CD1c-positive myeloid dendritic cell (primary cell): ENCODE results near the gene TBATA.

Experiments
- DNase-seq: peaks from one replicate; pipeline ENCODE4 v3.0.0-alpha.2; 2016; ENCODE audit errors: extremely low spot score

TBATA gene

GRCh38 chr10:70809011-70809611 lies 23.9 kb upstream of the TBATA start:
- no peak for DNase-seq

- DNase-seq, result no peak
These were observed 22.4 kb upstream of the TBATA start for GRCh38 chr10:70807556-70807955.

GRCh38 chr10:70806841-70807240 lies 21.7 kb upstream of the TBATA start:
- no peak for DNase-seq

GRCh38 chr10:70805619-70806215 lies 20.5 kb upstream of the TBATA start:
- no peak for DNase-seq

DNA sequence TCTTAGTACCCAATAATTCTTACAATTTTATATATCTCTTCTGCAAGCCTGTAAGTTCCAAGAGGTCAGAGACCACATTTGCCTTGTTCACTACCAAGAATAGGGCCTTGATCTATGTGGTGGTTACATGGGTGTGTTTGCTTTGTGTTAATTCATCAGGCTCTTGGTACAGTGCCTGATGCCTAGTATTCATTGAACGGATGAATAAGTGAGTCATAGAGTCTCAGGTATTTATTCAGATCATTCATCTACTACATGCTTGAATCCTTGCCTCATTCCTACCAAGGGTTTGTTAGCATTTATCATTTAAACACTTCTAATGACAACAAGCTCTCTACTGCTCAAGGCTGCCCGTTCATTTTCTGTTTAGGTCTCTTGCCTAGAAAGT lies 19.2 kb upstream of the TBATA start:
- DNase-seq, result no peak

DNA sequence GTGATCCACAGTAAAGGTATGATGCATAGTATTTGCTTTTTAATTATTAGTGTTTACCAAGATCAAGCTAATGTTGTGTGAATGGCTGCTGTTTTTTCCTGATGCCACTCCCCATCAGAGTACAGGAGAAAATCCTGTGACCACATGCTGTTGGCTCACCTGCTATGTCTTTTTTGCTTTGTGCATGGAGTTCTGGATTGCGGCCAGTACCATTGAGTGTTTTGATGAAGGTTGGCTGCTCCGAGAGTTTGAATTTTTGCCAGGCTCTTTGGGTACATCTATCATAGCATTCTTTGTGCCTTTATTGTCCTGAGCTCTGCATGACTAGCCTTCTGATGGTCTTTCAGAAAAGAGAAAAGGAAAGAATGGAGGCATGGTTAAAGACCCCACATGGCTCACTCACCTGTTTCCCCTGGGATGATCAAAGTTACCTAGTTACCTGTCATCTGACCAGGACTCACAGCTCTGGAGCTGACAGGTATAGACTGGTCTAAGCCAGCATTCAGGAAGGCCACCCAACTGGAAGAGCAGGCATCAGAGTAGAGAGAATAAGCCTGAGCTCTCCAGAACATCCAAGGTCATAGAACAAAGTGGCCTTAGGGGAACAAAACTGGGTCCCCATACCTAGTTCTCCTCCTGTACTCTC lies 18.7 kb upstream of the TBATA start:
- no peak for DNase-seq

GRCh38 chr10:70801854-70802253 lies 16.7 kb upstream of the TBATA start:
- DNase-seq, result no peak

DNA sequence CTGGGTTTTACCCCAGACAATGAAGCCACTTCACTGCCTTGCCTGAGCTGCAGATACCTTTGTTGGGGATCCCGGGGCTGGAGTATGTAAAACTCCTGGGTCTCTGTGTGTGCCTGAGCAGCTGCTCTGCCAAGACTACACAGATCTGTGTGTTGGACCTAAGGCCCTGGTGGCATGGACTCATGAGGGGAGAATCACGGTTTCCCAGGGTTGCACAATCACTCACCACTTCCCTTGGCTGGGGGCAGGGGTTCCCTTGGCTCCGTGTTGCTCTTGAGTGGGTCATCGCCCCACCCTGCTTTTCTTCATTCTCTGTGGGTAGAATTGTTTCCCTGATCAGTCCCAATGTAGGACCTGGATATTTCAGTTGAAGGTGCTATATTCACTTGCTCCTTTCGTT lies 13.9 kb upstream of the TBATA start:
- DNase-seq, result peak; percentile 11

DNA sequence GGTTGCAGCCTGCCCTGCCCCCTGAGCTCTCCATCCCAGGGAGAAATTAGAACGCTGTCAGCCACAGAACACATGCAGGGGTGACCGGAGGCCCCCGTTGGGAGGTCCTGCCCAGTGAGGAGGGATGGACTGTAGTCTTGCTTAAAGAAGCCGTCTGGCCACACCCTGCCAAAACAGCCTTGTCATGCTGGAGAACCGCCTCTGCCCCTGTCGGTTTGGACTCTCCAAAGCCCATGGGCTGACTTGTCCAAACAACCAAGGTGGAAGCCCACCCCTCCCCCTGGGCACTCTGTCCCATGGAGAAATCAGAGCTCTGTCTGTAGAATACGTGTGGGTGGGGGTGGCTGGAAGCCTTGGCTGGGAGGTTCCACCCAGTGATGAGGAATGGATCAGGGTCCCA lies 12.7 kb upstream of the TBATA start:
- DNase-seq, result no peak

DNA sequence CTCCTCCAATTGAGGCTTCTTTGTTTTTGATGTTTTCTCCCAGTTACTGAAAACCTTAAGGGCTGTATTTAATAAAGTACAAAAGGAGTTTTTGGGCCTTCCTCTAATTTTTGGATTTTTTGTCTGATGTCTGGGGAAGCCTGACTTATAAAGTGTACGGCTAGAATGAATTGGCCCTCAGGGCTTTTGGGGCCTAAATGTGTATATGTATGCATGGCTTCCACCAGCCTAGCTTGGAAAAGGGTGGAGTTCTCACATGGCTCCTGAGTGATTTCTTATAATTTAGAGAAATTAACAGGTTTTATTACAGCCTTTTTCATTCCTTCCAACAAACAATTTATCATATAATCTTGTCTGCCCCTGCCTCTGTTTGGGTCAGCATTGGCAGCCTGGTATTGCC lies 10.4 kb upstream of the TBATA start:
- DNase-seq, result no peak

DNA sequence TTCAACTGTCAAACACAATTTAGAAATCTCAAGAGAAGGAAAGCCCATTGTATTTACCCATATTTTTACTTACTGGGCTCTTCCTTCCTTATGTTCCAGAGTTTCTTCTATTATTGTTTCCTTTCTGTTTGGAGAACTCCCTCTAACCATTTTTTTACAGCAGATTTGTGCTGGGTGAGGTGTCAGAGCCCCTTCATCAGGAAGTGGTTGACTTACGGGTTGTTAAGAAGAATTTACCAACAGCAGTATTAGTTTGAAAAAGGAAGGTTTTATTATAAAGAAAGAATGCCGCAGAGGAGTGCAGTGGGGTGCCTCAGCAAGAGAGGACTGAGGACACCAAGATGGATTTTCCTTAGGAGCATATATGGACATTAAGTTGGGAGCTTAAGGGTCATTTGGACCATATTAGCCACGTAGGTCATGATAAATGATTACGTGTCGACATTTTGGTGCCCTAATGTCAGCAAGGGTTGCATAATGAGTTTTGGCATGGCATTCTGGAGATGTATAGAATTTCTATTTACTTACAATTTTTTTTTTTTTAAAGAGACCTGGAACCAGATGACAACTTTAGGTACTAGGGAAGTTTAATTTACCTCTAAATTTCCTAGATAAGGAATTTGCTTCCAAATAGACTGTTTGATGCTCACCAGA lies 6.3 kb upstream of the TBATA start:
- no peak for DNase-seq

DNA sequence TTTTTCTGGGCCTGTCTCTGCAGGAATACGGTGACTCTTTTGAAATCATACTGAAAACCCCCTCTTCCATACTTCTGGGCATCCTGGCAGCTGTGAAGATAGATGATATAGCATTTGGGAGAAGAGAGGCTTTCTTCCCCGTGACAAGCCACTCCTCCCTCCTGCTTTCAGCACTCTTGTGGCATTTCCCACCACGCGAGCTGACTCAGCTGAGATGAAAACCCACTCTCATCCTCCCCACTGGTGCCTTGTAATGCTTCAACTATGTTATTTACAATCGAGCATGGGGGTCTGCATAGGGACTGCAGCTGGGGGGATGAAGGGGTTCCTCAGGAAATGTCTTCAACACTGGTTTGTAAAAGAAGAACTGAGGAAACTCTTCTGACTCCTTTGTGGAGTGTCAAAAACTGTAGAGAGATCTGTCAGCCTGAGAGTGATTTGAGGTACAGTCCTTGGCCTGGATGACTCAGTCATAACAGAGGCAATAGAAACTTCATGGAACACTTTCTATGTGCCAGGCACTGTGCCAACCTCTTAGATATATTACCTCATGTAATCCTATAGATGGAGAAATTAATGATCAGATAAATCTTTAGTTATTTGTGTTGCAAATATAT lies 1.7 kb upstream of the TBATA start:
- DNase-seq, result peak; percentile 31

GRCh38 chr10:70784471-70784870 lies 706 bp downstream of the TBATA start:
- DNase-seq, result peak; percentile 52

- DNase-seq, result peak; percentile 48
These were observed 1.2 kb downstream of the TBATA start for GRCh38 chr10:70784016-70784415.

DNA sequence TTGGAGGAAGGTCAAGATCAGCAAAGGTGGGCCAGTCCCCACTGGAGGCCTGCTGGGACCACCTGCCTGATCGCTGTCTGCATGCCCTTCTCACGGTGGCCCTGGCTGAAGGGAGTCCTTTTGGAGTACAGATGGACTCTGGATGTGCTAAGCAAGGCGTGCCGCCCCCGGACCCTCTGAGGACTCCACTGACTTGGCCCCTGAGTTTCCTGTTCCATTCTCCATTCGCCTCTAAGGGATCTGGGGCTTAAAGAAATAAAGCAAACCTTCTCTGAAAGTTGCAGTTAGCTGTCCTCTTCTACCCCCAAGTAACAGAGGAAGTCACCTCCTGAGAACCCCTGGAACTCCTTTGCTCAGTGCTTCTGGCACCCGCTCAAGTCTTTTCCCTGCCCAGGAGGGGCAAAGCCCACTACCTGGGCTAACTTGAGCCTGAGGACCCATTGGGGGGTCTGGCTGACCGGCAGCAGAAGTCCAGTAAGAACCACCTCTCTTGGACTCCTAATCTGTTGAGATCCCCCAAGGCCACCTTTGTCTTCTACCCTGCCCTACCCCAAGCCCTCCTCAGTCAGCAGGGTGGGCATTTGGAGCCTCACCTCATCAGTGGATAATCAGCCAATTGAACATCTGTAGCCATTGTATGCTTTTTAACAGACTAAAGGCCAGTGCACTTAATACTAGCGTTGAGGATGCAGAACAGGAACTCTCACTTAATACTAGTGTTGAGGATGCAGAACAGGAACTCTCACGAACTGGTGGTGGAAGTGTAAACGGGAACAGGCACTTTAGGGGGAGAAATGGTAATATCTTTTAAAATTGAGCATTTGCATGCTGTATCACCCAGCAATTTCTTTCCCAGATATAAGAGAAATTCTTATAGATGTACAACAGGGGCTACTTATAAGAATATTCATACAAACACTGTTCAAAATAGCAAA lies 2.2 kb downstream of the TBATA start:
- DNase-seq, result peak; percentile 64

DNA sequence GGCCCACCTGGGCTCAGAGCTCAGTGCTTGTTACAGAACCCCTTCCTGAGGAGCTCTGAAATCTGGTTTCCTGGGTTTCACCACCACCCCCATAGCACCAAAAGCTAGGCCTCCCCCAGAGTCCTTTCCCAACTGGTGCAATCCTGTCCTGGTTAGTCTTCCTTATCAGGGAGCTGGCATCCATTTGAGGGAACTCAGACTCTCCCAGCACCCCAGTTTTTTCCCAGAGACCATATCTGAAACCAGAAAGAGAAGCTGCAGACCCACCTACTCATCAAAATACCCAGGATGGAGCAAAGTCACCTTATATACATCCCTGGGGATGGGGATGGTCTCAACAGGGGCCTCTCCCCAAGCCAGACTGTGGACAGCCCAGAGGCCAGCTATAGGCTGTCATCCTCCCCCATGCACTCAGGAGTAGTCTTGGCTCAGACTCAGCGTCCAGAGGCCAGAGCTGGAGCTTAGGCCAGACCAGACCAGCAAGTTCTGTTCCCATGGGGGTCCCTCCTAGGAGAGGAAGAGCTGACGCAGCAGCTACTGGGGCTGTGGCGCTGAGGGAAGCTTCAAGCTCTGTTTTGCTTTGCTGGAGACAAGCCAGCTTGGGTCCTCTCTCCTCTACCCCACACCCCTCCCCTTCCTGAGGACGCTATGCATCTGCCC lies 3.0 kb downstream of the TBATA start:
- no peak for DNase-seq

- DNase-seq, result no peak
These were observed 3.6 kb downstream of the TBATA start for GRCh38 chr10:70781461-70782051.

DNA sequence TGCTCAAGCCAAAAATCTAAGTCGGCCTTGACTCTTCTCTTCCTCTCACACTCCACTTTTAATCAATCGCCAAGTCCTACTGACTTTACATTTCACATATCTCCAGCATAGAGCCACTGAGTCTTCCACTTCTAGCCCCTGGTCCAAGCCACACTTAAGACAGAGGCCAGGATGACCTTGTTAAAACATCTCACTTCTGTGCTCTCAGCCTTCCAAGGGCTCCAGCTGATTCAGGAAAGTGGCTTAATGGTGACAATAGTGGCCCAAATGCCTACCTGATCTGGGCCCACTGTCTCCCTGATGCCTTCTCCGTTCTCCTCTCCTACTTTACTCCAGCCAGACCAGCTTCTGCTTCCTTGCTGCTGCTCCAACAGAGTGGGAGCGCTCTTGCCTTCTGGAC lies 4.4 kb downstream of the TBATA start:
- no peak for DNase-seq

GRCh38 chr10:70780370-70780760 lies 4.8 kb downstream of the TBATA start:
- no peak for DNase-seq

DNA sequence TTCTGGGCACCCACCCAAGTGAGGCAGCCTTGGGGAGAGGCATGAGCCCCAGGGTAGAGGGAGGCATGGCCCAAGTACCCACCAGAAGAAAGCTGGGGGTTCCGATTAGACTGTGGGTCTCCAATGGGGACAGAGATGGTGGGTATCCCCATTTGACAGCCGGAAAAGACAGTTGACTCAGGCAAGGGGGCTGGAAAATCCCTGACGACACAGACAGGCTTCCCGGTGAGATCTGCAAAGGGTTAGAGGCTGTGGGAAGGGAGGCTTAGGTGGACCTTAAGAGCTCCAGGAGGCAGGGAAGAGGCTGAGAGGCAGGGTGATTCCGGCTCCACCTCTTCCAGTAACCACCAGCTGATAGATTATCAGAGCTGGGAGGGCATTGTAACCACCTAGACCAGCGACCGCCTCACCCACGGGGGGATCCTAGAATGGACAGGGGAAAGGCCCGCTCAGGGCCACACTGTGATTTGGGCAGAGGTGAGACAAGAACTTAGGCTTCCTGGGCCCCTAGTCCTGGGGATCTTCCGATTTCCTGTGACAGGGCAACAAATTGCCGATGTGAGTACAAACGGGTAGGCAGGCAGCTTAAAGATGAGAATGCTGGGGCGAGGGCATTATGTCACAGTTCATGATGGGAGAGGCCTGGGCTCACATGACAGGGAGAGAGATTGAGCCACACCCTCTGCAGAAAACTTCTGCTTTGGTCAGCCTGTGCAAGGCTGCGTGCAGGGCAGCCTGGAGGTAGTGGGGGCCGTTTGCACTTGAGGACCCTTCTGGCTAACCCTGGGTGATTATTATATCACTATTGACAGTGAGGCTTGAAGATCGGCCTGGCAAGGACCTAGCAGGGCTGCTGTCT lies 5.4 kb downstream of the TBATA start:
- DNase-seq, result peak; percentile 80
